Gastrocnemius medialis (tissue), 4 donors: ENCODE data around the gene IFIT3. TPM values are rescaled to one million over a fixed set of nuclear protein-coding genes. Genes with fewer than 3 reads are reported as not detected.
"Not testable (repeated sequence)": the region's sequence is repeated elsewhere in the genome, so short reads cannot be mapped to it uniquely, and the experiment has no call there.

Experiments
- ATAC-seq, 2 donors: fragments of 150-250 bp; one replicate each; pipeline ENCODE4 v1.9.1; 2016
- DNase-seq, 2 donors: peaks; one replicate each; pipeline ENCODE4 v3.0.0-alpha.2; 2019
- H3K27ac ChIP-seq, 4 donors: fragments of 200-600 bp; sonication (generic); 1 replicate in 1 of 4; 2 replicates in 3 of 4; pipeline ENCODE4 v1.5.1; 2016 to 2018; ENCODE audit warnings: mild to moderate bottlenecking in 2 of 4, moderate library complexity in 1 of 4
- H3K27me3 ChIP-seq, 3 donors: fragments of 200-600 bp; sonication (generic) in 2 of 3; 1 replicate in 1 of 3; 2 replicates in 2 of 3; pipeline versions ENCODE4 v1.5.1 to v1.6.0; 2016 to 2019; ENCODE audit warnings: mild to moderate bottlenecking in 1 of 3, moderate library complexity in 1 of 3
- H3K36me3 ChIP-seq, 2 donors: fragments of 200-600 bp; sonication (generic) in 1 of 2; one replicate each; pipeline ENCODE4 v1.5.1; 2017 to 2018
- H3K4me1 ChIP-seq, 2 donors: fragments of 200-600 bp; sonication (generic) in 1 of 2; one replicate each; pipeline ENCODE4 v1.5.1; 2016 to 2017; ENCODE audit warnings: mild to moderate bottlenecking in 2 of 2
- H3K4me3 ChIP-seq, 4 donors: fragments of 200-600 bp; sonication (generic) in 3 of 4; 1 replicate in 1 of 4; 2 replicates in 3 of 4; pipeline ENCODE4 v1.5.1; 2016 to 2019; ENCODE audit warnings: mild to moderate bottlenecking in 2 of 4
- H3K9me3 ChIP-seq, 3 donors: fragments of 200-600 bp; sonication (generic) in 2 of 3; 1 replicate in 1 of 3; 2 replicates in 2 of 3; pipeline ENCODE4 v1.5.1; 2016 to 2019
- POLR2A ChIP-seq, 2 donors: fragments of 450-650 bp; IDR thresholded peaks; one replicate each; pipeline ENCODE4 v1.6.1; 2017; ENCODE audit warnings: antibody characterized with exemption in 2 of 2, mild to moderate bottlenecking in 2 of 2, moderate library complexity in 2 of 2
- in situ Hi-C, 4 donors: fragments of 200-750 bp; cut with MboI; loops; one replicate each; pipeline versions ENCODE4 v1.15.0 to v1.8.0; 2017; ENCODE audit warnings: low sequenced_read_pairs in 4 of 4
- intact Hi-C: fragments of 100-400 bp; cut with DNase I; formaldehyde crosslinking; loops from one replicate; pipeline ENCODE4 v1.15.1; 2023; ENCODE audit warnings: low total_unique reads
- total RNA-seq, 4 donors: library from RNA; depleted of rRNA; stranded (reverse); fragments of >200 nt; gene quantifications; one replicate each; pipeline versions ENCODE4 v1.1.0 to v1.2.3, GENCODE V29; 2016
- TF ChIP-seq, protein P1 (sequence below), 5 experiments: fragments of 450-650 bp in 3 of 5; fragments of 200-600 bp in 2 of 5; sonication (generic) in 2 of 5; IDR thresholded peaks in 4 of 5; conservative IDR thresholded peaks in 1 of 5; 1 replicate in 4 of 5; 2 replicates in 1 of 5; pipeline ENCODE4 v1.5.1; 2016 to 2019; ENCODE audit warnings: antibody characterized with exemption in 5 of 5, mild to moderate bottlenecking in 3 of 5, moderate library complexity in 3 of 5

IFIT3 gene
- total RNA-seq, 4 donors from 2014 or later: 2.2 to 8.9 (median 3.7) TPM

DNA sequence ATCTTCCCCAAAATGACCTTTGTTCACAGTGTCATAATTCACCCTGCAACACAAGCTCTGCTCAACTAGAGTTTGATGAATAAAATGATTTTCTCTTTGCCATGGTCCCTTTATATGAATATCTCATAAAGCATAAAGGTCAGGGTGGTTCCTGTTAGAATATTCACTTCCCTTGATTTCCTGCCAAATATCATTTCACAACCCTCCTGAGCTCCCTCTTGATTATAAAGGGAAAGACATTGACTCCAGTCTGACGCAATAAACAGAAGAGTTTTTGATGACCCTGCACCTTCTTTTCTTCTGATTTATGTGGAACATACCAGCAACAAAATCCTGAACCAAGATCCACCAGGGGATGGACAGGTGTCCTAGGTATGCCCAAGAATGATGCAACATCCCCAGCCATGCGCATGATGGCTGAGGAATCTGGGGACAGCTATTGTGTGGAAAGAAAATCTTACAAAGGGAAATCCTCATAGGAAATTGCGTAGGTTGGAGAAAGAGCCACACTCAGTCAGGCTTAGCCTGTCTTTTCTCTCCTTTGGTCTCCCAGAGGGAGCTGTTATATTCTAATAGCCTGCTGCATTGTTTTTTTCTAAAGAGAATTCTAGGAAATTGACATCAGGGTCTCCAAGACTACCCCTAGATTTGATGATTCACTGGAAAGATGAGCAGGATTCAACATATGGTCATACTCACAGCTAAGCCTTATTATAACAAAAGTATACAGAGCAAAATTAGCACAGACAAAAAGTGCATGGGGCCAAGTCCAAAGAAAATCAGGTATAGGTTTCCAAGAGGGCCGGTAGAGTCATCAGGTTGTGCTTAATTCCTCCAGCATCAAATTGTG lies 18.8 kb downstream of the IFIT3 start:
- H3K4me1 ChIP-seq: peaks cover 37 to 38% of the 10 kb centered on the region in 2 donors
- in situ Hi-C loops (no loop called here), intact Hi-C loops (no loop called here)
- H3K4me3 ChIP-seq: no peak overlapping the region
- peak overlapping the region; percentile 59 to 75 (median 68) for H3K27ac ChIP-seq
- no peaks in the 10 kb centered on the region for H3K36me3 ChIP-seq
- no peaks in the 10 kb centered on the region for H3K27me3 ChIP-seq
- ATAC-seq: peak; percentile 33 to 60
- no peak for TF ChIP-seq POLR2A (IDR thresholded peaks at IDR 0.05)
- TF ChIP-seq, protein P1, sequence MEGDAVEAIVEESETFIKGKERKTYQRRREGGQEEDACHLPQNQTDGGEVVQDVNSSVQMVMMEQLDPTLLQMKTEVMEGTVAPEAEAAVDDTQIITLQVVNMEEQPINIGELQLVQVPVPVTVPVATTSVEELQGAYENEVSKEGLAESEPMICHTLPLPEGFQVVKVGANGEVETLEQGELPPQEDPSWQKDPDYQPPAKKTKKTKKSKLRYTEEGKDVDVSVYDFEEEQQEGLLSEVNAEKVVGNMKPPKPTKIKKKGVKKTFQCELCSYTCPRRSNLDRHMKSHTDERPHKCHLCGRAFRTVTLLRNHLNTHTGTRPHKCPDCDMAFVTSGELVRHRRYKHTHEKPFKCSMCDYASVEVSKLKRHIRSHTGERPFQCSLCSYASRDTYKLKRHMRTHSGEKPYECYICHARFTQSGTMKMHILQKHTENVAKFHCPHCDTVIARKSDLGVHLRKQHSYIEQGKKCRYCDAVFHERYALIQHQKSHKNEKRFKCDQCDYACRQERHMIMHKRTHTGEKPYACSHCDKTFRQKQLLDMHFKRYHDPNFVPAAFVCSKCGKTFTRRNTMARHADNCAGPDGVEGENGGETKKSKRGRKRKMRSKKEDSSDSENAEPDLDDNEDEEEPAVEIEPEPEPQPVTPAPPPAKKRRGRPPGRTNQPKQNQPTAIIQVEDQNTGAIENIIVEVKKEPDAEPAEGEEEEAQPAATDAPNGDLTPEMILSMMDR (IDR thresholded peaks at IDR 0.05 in 4 of 5, conservative IDR thresholded peaks at IDR 0.05 in 1 of 5): no peak
- no peaks in the 10 kb centered on the region for H3K9me3 ChIP-seq
- no peak for DNase-seq

DNA sequence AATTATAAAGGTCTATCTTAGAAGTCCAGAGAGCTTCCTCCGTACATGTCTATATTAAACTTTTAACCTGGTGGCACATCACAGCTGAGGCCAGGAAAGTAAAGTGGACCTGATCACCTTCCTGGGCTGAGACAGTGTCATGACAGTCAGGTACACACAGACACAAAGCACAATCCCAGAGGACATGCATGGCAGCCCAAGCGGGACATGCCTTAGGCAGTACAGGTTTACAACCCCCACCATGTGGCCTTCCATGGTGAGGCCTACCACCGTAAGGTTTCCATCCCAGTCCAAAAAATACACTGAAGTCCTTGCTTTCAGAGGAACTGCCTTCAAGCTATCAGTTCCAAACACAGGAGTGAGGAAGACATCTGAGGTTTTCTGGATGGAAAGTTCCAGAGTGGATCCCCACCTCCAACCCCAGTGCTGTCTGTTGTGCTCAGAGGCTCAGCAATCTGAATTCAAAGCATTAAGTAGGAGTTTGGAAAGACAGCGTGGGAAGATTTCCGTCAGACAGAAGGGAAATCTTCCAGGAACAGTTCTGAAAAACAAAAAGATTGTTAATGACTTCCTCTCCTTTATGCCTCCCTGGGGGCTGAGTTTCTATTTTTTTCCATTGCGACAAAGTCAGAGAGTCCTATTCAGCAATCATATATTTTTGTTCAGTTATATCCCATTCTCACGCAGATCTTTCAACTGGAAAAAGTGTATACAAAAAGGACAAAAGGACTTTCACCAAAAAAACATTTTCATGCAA lies 20.1 kb downstream of the IFIT3 start:
- TF ChIP-seq, protein P1 (IDR thresholded peaks at IDR 0.05 in 4 of 5, conservative IDR thresholded peaks at IDR 0.05 in 1 of 5): no peak
- TF ChIP-seq POLR2A (IDR thresholded peaks at IDR 0.05): no peak
- Histone ChIP-seq H3K4me1 (peaks cover 37 to 46% of the 10 kb centered on the region in 2 donors), H3K4me3 (no peak overlapping the region), H3K27me3 (no peaks in the 10 kb centered on the region), H3K9me3 (no peaks in the 10 kb centered on the region), H3K27ac (peak overlapping the region; percentile 59 to 75 (median 68)), H3K36me3 (no peaks in the 10 kb centered on the region)
- intact Hi-C loops (no loop called here), in situ Hi-C loops (no loop called here)
- ATAC-seq (peak in 1 of 2 donors; percentile 19), DNase-seq (no peak)

- in situ Hi-C loops (no loop called here), intact Hi-C loops (no loop called here)
- Histone ChIP-seq H3K36me3 (no peaks in the 10 kb centered on the region), H3K9me3 (no peaks in the 10 kb centered on the region), H3K4me1 (peaks cover 37 to 46% of the 10 kb centered on the region in 2 donors), H3K4me3 (no peak overlapping the region), H3K27ac (peak overlapping the region; percentile 18 to 75 (median 68)), H3K27me3 (no peaks in the 10 kb centered on the region)
- no peak for DNase-seq
- ATAC-seq: no peak
- TF ChIP-seq, protein P1 (IDR thresholded peaks at IDR 0.05 in 4 of 5, conservative IDR thresholded peaks at IDR 0.05 in 1 of 5): no peak
- no peak for TF ChIP-seq POLR2A (IDR thresholded peaks at IDR 0.05)
These were observed 20.7 kb downstream of the IFIT3 start for GRCh38 chr10:89348481-89348880.

DNA sequence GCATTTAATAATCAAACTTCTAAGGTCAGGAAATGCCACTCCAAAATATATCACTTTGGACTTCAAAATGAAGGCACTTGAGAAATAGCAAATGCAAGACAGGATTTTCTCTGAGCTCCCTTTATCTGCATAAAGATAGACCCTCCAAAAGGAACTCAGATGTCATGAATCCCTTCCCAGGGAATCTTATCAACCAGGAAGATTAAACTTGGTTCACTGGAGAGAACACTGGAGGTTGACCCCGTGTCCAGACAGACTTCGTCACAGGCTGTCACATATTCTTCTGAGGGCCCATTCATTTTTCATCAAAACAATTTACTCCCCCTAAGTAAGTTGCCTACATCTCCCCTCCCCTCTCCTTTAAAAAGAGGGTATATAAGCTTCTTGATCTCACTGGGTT lies 21.2 kb downstream of the IFIT3 start:
- H3K36me3 ChIP-seq: no peaks in the 10 kb centered on the region
- no peak for ATAC-seq
- H3K27ac ChIP-seq: peak overlapping the region; percentile 18 to 75 (median 68)
- in situ Hi-C loops (no loop called here), intact Hi-C loops (no loop called here)
- no peak for DNase-seq
- peaks cover 37 to 46% of the 10 kb centered on the region in 2 donors for H3K4me1 ChIP-seq
- no peaks in the 10 kb centered on the region for H3K9me3 ChIP-seq
- no peak overlapping the region for H3K4me3 ChIP-seq
- H3K27me3 ChIP-seq: no peaks in the 10 kb centered on the region
- TF ChIP-seq, protein P1 (IDR thresholded peaks at IDR 0.05 in 4 of 5, conservative IDR thresholded peaks at IDR 0.05 in 1 of 5): no peak
- no peak for TF ChIP-seq POLR2A (IDR thresholded peaks at IDR 0.05)

- ATAC-seq (peak in 1 of 2 donors; percentile 35), DNase-seq (peak in 1 of 2 donors; percentile 26)
- peaks cover 37 to 46% of the 10 kb centered on the region in 2 donors for H3K4me1 ChIP-seq
- H3K27me3 ChIP-seq, intact Hi-C loops, H3K9me3 ChIP-seq, in situ Hi-C loops, H3K4me3 ChIP-seq, H3K36me3 ChIP-seq: not testable (repeated sequence)
- H3K27ac ChIP-seq: peak overlapping the region; percentile 55 to 72 (median 62)
These were observed 23.0 kb downstream of the IFIT3 start for GRCh38 chr10:89350631-89351315.
